Fibroblast of villous mesenchyme (primary cell): ENCODE measurements around the gene NBEAL1. TPM values are rescaled to one million over a fixed set of nuclear protein-coding genes. Genes with fewer than 3 reads are reported as not detected.
"Not testable (repeated sequence)": the region's sequence is repeated elsewhere in the genome, so short reads cannot be mapped to it uniquely, and the experiment has no call there.

Experiments
- DNase-seq: peaks from one replicate; pipeline ENCODE4 v3.0.0-alpha.2; 2010; ENCODE audit warnings: low read depth
- H3K4me3 ChIP-seq: 2 replicates; pipeline ENCODE4 v1.5.1; 2011; ENCODE audit warnings: low read depth, mild to moderate bottlenecking, low read length
- CTCF ChIP-seq: IDR thresholded peaks from 2 replicates; pipeline ENCODE4 v1.5.1; 2012; ENCODE audit warnings: low read depth, mild to moderate bottlenecking, low read length; ENCODE audit not compliant: insufficient read depth
- total RNA-seq: library from RNA; depleted of rRNA; stranded (reverse); fragments of >200 nt; gene quantifications from 2 replicates; pipeline ENCODE4 v1.2.3, GENCODE V29; 2012

NBEAL1 gene
- total RNA-seq, 1 donor: 57.9 TPM

- TF ChIP-seq CTCF: no peak
- peak; percentile 91 for DNase-seq
- H3K4me3 ChIP-seq: no peak overlapping the region
These were observed 46.7 kb downstream of the NBEAL1 start for GRCh38 chr2:203061346-203061745.

- peak; percentile 86 for DNase-seq
- H3K4me3 ChIP-seq: no peak overlapping the region
- TF ChIP-seq CTCF: no peak
These were observed 47.5 kb downstream of the NBEAL1 start for GRCh38 chr2:203062126-203062525.

- H3K4me3 ChIP-seq, DNase-seq: not testable (repeated sequence)
These were observed 51.9 kb downstream of the NBEAL1 start for GRCh38 chr2:203066519-203067091.

- H3K4me3 ChIP-seq: no peak overlapping the region
- TF ChIP-seq CTCF: no peak
- peak; percentile 56 for DNase-seq
These were observed 56.0 kb downstream of the NBEAL1 start for GRCh38 chr2:203070701-203071100.

GRCh38 chr2:203071148-203071547 lies 56.5 kb downstream of the NBEAL1 start:
- no peak for DNase-seq
- no peak for TF ChIP-seq CTCF
- H3K4me3 ChIP-seq: no peak overlapping the region

- H3K4me3 ChIP-seq: no peak overlapping the region
- TF ChIP-seq CTCF: no peak
- no peak for DNase-seq
These were observed 57.7 kb downstream of the NBEAL1 start for GRCh38 chr2:203072371-203072770.

GRCh38 chr2:203077451-203077850 lies 62.8 kb downstream of the NBEAL1 start:
- no peak for TF ChIP-seq CTCF

More at GRCh38 chr2:203077451-203077850, 62.8 kb downstream of the NBEAL1 start:
- DNase-seq: peak; percentile 36
- no peak overlapping the region for H3K4me3 ChIP-seq
